Brain microvascular endothelial cell (primary cell): ENCODE data around the gene TECPR2.

Experiments used
- DNase-seq: peaks from one replicate; pipeline ENCODE4 v3.0.0-alpha.2; 2020
- H3K27ac ChIP-seq: fragments of 250-450 bp; sonication (Bioruptor Pico); 2 replicates; pipeline ENCODE4 v1.5.1; 2020; ENCODE audit warnings: mild to moderate bottlenecking, moderate library complexity
- H3K27me3 ChIP-seq: fragments of 250-450 bp; sonication (Bioruptor Pico); replicated peaks from 2 replicates; pipeline ENCODE4 v1.5.1; 2020; ENCODE audit warnings: mild to moderate bottlenecking
- H3K36me3 ChIP-seq: fragments of 250-450 bp; sonication (Bioruptor Pico); replicated peaks from 2 replicates; pipeline ENCODE4 v1.5.1; 2020; ENCODE audit warnings: mild to moderate bottlenecking
- H3K4me3 ChIP-seq: 2 replicates; pipeline ENCODE4 v1.5.1; 2011; ENCODE audit warnings: low read depth, mild to moderate bottlenecking, control low read depth, low read length, moderate library complexity
- CTCF ChIP-seq: IDR thresholded peaks from 2 replicates; pipeline ENCODE4 v1.5.1; 2011; ENCODE audit warnings: low read depth, mild to moderate bottlenecking, moderate library complexity, low read length, control low read depth, inconsistent platforms; ENCODE audit errors: missing control alignments
- in situ Hi-C: cut with HindIII; loops from 2 replicates; pipeline ENCODE4 v1.10.0; 2017; ENCODE audit warnings: low sequenced_read_pairs, low pct_ligation_motif_present

The TECPR2 gene

GRCh38 chr14:102469261-102469660 is 106.5 kb downstream of the TECPR2 start:
- peaks cover 3% of the 10 kb centered on the region for H3K36me3 ChIP-seq
- no peaks in the 10 kb centered on the region for H3K27me3 ChIP-seq
- DNase-seq: no peak
- no peak overlapping the region for H3K4me3 ChIP-seq
- TF ChIP-seq CTCF: no peak
- H3K27ac ChIP-seq: no peak overlapping the region
- in situ Hi-C loops: no loop called here

GRCh38 chr14:102471921-102472790 is 109.4 kb downstream of the TECPR2 start:
- in situ Hi-C loops: no loop called here
- no peak for DNase-seq
- TF ChIP-seq CTCF: no peak
- H3K27me3 ChIP-seq: no peaks in the 10 kb centered on the region
- peaks cover 2% of the 10 kb centered on the region for H3K36me3 ChIP-seq
- no peak overlapping the region for H3K27ac ChIP-seq
- H3K4me3 ChIP-seq: no peak overlapping the region

GRCh38 chr14:102472791-102473150 is 110.0 kb downstream of the TECPR2 start:
- Histone ChIP-seq H3K36me3 (peaks cover 2% of the 10 kb centered on the region), H3K27ac (no peak overlapping the region), H3K27me3 (no peaks in the 10 kb centered on the region), H3K4me3 (no peak overlapping the region)
- no peak for DNase-seq
- in situ Hi-C loops: no loop called here
- no peak for TF ChIP-seq CTCF

- no peak overlapping the region for H3K4me3 ChIP-seq
- peaks cover 2% of the 10 kb centered on the region for H3K36me3 ChIP-seq
- no peak for DNase-seq
- in situ Hi-C loops: no loop called here
- no peak overlapping the region for H3K27ac ChIP-seq
- no peaks in the 10 kb centered on the region for H3K27me3 ChIP-seq
- no peak for TF ChIP-seq CTCF
These were observed 110.8 kb downstream of the TECPR2 start for GRCh38 chr14:102473559-102473958.

- no peaks in the 10 kb centered on the region for H3K27me3 ChIP-seq
- in situ Hi-C loops: no loop called here
- TF ChIP-seq CTCF: no peak
- H3K36me3 ChIP-seq: peaks cover 2% of the 10 kb centered on the region
- no peak overlapping the region for H3K27ac ChIP-seq
- no peak for DNase-seq
- no peak overlapping the region for H3K4me3 ChIP-seq
These were observed 112.2 kb downstream of the TECPR2 start for GRCh38 chr14:102474934-102475333.

- in situ Hi-C loops: no loop called here
- Histone ChIP-seq H3K27me3 (no peaks in the 10 kb centered on the region), H3K36me3 (peaks cover 2% of the 10 kb centered on the region), H3K27ac (no peak overlapping the region), H3K4me3 (no peak overlapping the region)
- DNase-seq: no peak
- no peak for TF ChIP-seq CTCF
These were observed 116.4 kb downstream of the TECPR2 start for GRCh38 chr14:102479107-102479506.
